Kidney tubule cell (primary cell): Measurements from ENCODE around the gene VENTX.

ENCODE experiments used
- DNase-seq: peaks from one replicate; pipeline ENCODE4 v3.0.0-alpha.2; 2018; ENCODE audit warnings: low spot score

The VENTX gene

DNA sequence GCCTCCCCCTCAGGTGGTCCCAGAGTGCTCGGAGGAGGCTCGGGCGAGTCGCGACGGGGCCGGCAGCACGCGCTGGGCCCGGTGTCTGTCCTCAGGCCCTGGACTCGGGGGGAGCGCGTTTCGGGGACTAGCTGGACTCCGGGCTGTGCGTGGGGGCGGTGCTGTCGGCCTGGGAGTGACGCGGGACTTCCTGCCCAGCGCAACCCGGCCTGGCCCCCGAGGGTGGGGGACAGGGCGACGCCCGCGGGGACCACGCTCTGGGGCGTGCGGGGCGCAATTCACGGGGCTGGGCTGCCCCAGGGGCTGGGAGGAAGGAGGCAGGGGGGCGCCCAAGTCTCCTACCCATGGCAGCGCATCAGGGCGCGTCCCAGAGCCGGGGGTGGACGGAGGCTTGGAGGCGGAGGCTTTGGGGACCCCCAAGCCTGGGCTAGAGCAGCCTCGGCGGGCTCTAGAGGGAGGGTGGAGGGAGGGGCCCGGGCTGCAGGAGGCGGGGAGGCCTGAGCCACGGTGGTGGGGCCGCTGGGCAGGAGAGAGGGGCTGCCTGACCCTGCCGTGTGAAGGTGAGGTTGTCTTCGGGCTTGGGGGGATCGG, 2.3 kb upstream of the VENTX start:
- DNase-seq: no peak

DNA sequence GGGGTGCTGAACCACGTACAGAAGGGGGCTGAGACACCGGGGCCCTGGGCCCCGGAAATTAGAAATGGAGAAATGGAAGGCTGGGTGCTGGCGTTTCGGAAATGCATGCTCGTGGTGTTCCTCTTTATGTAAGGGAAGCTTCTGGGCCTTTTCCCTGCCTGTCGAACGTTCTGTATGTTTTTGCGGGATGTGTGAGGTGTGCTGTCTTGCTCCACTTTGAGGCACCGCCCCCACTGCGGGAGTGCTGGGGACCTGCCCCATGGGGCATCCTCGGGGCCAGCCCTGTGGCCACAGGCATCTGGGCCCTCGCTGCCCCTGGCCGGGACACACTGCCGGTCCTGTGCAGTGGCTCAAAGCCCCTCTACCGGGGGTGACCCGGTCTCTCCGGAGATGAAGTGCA, 1.7 kb upstream of the VENTX start:
- no peak for DNase-seq

DNA sequence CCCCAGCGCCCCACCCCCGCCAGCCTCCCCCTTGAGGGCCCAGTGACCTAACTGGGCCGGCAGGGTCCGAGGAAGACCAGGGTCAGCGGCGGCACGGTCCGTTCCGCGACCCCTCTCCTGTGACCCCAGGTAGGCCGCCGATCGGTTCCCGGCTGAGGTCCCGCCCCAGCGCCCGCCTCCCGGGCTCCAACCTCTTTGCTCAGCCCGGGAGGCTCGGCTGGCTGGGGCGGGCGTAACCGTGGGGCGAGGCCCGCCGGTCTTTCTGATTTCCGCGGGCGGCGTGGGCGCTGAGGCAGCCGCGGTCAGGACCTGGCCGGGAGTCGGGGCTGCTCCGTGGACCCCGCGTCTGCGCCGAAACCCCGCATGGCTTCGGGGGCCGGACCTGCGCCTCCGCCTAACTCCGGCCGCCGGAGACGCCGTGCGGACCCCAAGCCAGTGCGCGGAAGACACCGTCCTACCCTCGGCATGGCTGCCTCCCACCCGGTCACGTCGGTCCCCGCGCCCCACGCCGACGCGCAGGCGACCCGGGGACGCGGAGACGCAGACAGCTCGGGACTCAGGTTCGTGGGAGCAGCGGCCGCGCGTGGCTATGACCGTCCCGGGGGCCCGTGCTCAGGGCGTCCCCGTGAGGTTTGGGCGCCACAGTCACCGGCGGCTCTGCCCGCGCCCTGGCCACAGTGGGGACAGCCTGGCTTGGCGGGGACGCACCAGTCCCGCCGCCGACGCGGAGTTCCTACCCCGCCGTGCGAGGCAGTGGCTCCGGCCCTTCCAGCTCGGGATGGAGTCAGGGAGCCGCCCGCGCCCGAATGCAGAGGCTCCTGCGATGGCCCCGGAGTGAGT, 1.0 kb upstream of the VENTX start:
- DNase-seq: no peak

DNA sequence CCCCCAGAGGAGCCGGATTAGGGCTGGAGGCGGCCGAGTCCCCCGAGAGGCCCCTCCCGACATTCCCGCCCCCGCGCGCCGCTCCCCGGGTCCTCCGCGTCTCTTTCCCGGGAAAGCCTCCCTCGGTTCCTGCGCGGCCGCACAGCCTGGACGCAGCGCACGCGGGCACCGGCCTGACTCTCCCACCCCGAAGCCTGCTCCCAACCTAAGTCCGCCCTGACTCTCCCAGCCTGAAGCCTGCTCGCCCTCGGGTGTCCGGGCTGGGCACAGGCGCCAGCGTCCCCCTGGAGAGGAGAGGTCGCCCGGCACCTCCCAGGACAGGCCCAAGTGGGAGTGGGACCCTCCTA, 441 bp upstream of the VENTX start:
- DNase-seq: no peak

DNA sequence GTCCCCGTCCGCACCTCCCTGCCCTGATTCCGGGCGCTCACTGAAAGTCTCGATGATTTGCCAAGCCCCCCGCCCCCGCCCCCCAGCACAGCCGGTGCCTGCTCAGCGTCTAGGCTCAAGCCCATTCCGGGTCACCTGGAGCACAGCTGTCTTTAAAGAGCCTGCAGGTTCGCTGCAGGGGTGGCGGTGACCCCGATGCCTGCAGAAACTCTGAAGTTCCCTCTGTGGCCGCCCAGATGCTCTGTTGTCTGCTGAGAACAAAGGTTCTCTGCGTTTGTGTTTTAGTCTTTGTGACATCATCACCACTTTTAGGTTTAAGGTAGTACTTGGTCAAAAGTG, 780 bp downstream of the VENTX start:
- no peak for DNase-seq

DNA sequence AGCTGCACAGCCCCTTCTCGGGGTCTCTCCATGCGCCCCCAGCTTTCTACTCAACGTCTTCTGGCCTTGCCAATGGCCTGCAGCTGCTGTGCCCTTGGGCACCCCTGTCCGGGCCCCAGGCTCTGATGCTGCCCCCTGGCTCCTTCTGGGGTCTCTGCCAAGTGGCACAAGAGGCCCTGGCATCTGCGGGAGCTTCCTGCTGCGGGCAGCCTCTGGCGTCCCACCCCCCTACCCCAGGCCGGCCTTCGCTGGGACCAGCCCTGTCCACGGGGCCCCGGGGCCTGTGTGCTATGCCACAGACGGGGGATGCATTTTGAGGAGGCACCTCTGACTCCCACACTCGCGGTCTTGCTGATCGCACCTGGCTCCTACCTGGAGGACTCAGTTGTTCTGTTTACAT, 2.3 kb downstream of the VENTX start:
- no peak for DNase-seq

DNA sequence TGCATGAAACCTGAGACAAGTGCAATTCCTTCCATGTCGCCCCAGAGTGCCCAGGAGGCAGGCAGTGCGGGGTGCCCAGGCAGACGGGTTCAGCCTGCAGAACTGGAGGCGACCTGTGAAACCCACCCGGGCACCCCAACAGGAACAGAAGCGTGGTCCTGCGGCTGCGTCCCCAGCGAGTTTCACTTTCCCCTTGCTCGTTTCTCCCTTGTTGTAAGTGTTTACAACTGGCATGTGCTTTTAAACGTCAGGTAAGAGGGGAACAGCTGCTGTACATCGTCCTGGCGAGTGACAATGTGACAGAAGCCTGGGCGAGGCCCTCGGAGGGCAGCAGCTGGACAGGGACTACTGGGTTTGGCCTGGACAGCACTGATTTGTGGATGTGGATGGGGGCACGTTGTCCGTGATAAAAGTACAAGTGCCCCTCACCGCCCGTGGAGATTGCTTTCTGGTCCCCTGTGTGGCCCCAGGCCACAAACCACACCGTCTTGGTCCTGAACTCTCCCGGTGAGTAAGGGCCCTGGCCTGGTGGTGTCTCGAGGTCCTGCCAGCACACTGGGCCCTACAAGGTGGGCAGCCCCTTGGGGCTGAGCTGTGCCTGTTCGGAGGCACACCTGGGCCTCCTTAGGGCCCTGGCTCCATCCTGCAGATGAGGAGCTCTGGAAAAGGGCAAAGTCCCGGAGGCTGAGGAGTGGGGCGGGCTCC, 4.0 kb downstream of the VENTX start:
- no peak for DNase-seq

DNA sequence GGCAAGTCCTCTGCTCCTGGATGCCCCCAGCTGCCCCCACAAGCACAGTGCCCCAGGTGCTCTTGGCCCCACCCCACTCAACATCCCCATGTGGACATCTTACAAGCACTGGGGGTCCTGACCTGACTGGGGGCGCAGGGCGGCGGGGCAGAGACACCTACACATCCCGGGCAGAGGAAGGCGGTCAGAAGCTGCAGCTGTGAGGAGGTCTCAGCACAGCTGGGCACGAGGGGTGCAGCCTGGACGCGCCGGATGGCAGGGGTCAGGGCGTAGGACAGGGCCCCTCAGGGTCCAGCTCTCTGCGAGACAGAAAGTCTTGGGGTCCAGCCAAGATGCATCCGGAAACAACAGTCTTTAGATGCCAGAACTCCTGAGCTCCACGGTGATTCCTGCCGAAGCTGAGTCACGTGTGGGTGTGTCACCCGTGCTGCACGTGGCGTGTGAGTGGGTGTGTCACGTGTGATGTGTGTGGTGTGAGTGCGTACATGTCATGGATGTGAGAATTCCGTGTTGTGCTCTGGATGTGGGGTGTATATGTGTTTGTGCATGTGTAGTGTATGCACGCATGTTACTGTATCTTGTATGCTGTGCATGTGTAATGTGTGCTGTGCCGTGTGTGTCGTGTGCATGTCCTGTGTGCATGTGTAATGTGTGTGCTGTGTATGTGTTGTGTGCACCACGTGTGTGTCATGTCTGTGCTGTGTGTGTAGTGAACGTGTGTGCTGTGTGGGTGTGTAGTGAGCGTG, 5.1 kb downstream of the VENTX start:
- no peak for DNase-seq

DNA sequence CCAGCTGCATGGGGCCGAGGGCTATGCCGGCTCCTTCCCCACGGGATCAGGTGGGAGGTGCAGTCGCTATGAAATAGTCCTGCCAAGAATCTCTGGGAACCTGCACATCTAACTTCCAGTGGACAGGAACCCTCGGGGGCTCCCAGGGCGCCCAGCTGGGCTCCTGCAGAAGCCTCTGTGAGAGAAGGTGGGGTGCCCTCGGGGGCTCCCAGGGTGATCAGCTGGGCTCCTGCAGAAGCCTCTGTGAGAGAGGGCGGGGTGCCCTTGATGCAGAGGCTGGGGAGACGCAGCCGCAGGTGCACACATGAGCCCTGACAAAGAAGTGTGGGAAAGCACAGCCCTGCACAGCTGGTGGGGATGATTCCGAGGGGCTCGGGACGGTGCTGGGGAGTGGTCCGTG, 5.9 kb downstream of the VENTX start:
- DNase-seq: no peak

DNA sequence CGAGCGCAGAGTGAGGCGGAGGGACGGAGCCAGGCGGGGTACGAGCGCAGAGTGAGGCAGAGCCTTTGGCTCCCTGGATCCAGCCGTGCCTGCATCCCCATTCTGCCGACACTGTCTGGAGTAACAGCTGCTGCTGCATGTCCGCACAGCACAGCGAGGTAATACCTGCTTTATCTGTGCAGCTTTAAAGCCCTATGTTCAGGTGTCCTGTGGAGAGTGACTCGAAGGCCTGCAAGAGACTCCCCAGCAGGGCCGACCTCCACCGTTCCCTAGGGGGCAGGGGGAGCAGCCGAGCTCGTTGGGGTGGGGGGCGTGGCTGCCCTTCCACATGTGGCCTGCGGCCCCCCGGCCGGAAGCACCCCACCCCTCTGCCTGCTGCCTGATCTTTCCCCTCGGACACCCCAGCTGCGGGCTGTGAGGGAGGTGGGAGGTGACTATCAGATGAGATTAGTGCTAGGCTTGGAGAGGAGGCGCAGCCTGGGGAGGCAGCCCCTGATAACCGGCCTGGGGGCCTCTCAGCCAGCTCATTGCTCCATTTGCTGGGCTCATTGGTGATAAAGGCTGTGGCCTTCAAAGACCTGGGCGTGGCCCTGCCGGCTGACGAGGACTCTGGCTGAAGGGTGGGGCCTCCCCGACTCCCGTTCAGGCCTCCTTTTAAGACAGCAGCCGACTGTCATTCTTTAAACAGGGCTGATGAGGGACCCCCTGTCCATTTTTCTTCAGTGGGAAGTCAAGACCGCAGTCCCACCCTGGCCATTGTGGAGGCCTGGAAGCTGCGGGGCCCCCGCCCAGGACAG, 8.0 kb downstream of the VENTX start:
- no peak for DNase-seq

DNA sequence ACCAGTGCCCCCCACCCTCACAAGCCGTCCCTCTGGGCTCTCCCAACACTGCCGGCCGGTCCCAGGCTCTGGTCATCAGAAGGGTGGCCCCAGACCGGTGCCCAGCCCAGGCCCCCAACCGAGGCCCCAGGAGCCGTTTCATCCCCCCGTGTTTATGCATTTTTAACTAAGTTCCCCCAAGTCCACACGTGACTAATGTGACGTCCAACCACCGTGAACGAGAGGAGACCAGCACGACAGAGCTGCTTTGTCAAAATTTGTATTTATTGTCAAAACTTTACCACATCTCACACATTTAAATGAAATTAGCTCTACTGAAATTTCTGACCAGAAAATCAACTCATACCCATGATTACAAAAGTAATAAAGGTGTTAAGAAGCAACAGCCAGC, 8.6 kb downstream of the VENTX start:
- DNase-seq: no peak

DNA sequence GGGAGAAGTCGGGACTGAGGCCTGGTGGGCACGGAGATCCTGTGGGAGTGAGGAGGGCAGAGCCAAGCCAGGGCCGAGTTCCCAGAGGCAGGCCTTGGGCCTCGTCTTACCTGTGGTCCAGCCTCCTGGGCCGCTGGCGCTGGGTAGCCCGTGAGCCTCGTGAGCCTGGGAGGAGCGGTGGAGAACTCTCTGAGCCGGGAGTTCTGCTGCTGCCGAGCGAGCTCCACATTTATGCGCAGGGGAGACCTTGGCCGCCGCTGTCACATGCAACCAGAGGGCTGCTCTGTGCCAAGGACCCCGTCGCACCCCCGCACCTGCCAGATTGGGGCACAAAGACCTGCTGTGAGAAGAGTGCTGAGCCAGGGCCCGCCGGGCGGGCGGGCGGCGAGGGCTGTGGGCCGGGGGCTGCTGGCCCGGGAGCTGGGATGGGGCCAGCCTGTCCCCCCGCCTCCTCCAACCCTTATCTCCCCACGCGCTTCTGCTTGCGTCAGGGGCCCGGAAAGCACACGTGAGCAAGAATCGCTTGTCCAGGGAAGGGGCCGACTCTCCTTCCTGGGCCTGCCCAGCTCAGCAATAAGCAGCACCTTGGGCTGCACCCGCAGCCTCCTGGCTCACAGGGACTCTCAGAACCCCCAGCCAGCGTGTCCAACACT, 10.2 kb downstream of the VENTX start:
- DNase-seq: no peak

DNA sequence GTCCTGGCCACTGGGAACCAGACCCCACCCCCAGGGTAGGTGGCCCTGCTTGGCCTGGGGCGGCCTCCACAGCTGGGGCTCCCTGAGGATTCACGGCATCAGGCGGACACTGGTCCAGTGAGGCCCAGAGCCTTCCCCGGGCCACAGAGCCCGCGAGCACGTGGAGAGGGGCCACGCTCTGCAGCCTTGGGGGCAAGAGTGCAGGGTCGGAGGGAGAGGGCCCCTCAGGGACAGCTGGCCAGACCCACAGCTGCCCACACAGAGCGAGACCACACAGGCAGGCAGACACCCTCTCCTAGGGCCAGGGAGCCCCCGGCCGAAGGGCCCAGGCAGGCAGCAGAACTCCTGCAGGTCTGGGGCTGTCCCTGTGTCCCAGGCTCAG, 10.7 kb downstream of the VENTX start:
- no peak for DNase-seq

DNA sequence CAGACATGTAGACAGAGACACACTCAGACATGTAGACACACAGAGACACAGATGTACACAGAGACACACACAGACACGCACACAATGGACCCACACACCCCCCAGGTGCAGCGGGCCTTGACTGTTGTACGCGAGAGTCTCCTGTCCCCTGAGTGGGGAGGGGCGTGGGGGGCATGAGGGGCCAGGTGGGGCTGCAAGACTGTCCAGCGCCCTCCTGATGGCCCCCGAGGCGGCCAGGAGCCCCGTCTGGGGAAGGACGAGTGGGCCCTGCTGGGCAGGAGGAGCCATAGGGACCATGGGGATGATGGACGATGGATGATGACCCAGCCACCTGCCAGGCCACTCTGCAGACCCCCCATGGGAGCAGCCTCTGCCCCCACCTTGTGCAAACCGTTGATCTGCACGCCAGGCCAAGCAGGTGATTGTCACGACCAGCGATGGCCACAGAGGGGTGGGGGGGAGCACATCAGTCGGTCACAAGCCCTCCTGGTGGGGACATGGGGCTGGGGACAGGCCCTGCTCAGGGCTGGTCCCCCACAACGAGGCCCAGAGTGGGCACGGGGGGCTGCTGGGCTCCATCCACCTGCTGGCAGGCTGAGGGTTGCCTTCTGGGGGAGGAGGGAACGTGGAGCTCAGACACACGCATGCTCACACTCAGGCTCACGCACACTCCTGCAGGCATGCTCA, 11.6 kb downstream of the VENTX start:
- no peak for DNase-seq

DNA sequence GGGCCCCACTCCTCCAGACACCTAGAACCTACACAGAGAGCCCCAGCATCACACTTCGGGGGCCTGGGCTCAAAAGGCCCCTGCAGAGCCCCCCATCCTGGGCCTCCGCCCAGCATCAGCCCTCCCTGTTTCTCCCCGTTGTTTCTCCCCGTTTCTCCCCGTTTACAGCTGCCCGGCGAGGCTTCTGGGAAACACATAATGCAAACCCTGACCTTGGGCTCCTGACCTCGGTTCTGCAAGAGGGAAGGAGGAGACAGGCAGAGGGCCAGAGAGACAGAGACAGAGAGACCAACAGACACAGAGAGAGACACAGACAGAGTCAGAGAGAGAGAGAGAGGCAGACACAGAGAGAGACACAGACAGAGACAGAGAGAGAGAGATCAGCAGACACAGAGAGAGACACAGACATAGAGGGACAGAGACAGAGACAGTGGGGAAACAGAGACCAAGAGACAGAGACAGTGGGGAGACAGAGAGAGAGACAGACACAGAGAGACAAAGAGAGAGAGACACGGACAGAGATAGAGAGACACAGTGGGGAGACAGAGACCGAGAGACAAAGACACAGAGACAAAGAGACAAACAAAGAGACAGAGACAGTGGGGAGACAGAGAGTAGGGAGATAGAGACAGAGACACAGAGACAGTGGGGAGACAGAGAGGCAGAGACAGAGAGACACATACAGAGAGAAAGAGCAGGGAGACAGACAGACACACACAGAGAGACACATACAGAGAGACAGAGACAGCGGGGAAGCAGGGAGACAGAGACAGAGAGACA, 12.5 kb downstream of the VENTX start:
- no peak for DNase-seq

DNA sequence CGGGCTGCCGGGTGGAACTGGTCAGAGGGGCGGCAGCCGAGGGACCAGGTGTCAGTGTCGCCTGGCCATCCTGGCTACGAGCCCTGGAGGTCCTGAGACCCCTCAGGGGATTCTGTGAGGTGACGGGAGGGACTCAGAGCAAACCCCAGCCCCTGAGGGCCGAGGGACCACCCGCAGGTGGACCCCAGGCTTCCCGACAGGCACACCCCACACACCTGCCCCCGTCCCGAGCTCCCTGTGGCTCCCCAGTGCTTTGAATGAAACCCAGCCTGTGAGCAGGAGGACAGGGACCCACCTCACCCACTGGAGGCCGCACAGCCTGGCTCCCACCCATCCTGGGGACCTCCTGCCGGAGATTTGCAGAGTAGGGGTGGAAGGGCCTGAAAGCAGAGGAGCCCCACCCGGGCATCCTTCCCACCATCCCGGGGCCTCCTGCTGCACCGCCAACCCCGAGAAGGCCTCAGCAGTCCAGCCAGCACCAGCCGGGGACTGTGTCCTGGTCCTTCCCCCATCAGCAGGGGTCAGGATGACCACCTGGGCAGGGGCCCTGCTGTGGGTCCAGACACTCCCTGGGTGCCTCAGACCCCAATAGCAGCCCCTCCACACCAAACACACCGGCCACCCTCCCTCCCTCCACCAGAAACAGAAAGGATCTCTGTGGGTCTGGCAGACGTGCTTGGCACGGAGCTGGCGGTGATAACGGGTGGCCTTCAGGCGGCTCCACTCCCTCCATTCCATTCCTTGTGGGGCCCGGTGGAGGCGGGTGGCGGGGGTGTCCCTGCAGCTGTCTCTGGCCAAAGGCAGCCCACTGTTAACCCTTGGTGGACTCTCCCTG, 13.9 kb downstream of the VENTX start:
- DNase-seq: no peak

DNA sequence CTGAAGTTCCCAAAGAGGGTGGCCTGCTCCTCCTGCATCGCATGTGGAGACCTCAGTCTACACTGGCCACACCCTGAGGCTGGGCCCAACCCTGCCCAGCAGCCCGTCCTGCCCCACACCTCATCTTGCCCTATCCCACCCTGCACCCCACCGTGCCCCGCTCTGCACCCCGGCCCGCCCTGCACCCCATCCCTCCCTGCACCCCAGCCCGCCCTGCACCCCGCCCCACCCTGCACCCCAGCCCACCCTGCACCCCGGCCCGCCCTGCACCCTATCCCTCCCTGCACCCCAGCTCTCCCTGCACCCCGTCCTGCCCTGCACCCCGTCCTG, 14.5 kb downstream of the VENTX start:
- no peak for DNase-seq

DNA sequence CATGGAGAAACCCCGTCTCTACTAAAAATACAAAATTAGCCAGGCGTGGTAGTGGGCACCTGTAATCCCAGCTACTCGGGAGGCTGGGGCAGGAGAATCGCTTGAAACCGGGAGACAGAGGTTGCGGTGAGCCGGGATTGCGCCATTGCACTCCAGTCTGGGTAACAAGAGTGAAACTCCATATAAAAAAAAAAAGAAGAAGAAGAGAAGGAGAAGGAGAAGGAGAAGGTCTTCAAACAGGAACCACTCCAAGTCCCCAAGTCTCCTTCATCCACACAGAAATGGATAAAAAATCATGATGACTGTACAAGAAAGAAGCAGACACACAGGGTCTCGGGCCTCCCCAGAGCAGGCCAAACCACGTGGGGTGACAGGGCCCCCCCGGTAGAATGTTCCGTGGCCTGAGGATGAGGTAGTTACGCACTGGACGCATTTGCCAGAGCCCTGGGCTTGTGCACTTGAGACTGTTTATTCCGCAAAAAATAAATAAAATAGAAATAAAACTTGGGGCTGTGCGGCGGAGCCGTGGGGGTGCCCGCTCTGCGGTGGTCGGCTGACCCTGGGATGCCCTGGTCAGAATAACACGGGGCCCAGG, 15.8 kb downstream of the VENTX start:
- no peak for DNase-seq
